Cardiac muscle cell (in vitro differentiated cells and primary cell): ENCODE results near the gene TMOD1. TPM values are rescaled to one million over a fixed set of nuclear protein-coding genes. Genes with fewer than 3 reads are reported as not detected.

Experiments used
- DNase-seq, 2 donors: peaks; one replicate each; pipeline versions ENCODE4 v3.0.0 to v3.0.0-alpha.2; 2010 to 2017; ENCODE audit warnings: low read depth in 1 of 2, low spot score in 1 of 2
- H3K27ac ChIP-seq: fragments of 200-600 bp; sonication (generic); 2 replicates; pipeline ENCODE4 v1.5.1; 2016
- H3K27me3 ChIP-seq: fragments of 200-600 bp; sonication (generic); 2 replicates; pipeline ENCODE4 v1.6.0; 2016; ENCODE audit warnings: control low read depth
- H3K36me3 ChIP-seq: fragments of 200-600 bp; sonication (generic); 2 replicates; pipeline ENCODE4 v1.5.1; 2016; ENCODE audit warnings: control low read depth
- H3K4me1 ChIP-seq: fragments of 200-600 bp; sonication (generic); 2 replicates; pipeline ENCODE4 v1.8.1; 2017; ENCODE audit warnings: low read depth, mild to moderate bottlenecking, mixed run types
- H3K4me3 ChIP-seq: fragments of 200-600 bp; sonication (generic); 2 replicates; pipeline ENCODE4 v1.5.1; 2016; ENCODE audit warnings: mild to moderate bottlenecking
- H3K9me3 ChIP-seq: fragments of 200-600 bp; sonication (generic); 2 replicates; pipeline ENCODE4 v1.5.1; 2017; ENCODE audit warnings: low read depth, mild to moderate bottlenecking, control low read depth
- polyA plus RNA-seq: library from polyadenylated mRNA; unstranded; fragments of >200 nt; fragmentation: Nextera tagmentation; extraction: Ambion mirVana; gene quantifications from 2 replicates; pipeline ENCODE4 v1.2.1, GENCODE V29; 2016
- total RNA-seq: library from RNA; depleted of rRNA; stranded (reverse); fragments of >200 nt; gene quantifications from 2 replicates; pipeline ENCODE4 v1.2.3, GENCODE V29; 2016
- TF ChIP-seq, protein P1 (sequence below): IDR thresholded peaks from 2 replicates; pipeline ENCODE4 v1.5.1; 2012; ENCODE audit warnings: low read depth, mild to moderate bottlenecking, low read length

TMOD1 gene
- total and polyA plus RNA-seq, 2 experiments from 2014 or later, result 75.7 to 168 TPM

DNA sequence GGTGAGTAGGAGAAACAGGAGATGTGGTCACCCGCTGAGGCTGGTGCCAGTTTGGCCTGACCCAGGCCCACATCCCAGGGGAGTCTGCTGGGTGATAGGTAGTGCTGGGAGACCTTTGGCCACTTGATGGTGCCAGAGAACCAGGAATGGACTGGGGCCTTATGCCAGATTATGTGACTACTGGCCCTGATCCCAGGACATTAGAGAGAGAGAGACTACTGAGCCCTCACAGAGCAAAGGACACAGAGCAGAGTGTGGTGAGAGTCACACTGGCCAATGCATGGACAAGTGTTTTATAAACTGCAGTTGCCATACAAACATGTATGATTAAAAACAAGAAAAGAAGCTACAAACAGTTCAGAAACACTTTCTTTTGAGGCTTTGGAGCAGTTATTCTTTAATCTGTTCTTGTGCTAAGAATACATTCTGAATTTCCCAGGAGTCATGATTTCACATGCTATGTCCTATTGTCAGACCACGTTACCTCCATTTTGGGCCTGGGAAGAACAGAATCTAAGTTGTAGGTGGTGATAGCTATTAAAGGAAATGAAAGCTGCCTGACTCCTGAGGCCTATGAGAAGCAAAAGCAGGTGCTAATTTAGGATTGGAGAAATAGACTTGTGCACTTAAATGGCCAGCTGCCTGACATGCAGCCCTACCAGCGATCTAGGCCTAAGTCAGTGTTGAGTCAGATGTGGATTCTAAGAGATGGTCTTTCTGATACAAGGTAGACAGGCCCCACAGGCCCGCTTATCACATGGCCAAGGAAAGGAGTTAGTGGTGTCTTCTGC is 32.6 kb upstream of the TMOD1 start:
- Histone ChIP-seq H3K4me1 (no peaks in the 10 kb centered on the region), H3K27ac (peak overlapping the region; percentile 31), H3K4me3 (no peak overlapping the region), H3K9me3 (no peaks in the 10 kb centered on the region), H3K27me3 (no peaks in the 10 kb centered on the region), H3K36me3 (no peaks in the 10 kb centered on the region)
- TF ChIP-seq, protein P1, sequence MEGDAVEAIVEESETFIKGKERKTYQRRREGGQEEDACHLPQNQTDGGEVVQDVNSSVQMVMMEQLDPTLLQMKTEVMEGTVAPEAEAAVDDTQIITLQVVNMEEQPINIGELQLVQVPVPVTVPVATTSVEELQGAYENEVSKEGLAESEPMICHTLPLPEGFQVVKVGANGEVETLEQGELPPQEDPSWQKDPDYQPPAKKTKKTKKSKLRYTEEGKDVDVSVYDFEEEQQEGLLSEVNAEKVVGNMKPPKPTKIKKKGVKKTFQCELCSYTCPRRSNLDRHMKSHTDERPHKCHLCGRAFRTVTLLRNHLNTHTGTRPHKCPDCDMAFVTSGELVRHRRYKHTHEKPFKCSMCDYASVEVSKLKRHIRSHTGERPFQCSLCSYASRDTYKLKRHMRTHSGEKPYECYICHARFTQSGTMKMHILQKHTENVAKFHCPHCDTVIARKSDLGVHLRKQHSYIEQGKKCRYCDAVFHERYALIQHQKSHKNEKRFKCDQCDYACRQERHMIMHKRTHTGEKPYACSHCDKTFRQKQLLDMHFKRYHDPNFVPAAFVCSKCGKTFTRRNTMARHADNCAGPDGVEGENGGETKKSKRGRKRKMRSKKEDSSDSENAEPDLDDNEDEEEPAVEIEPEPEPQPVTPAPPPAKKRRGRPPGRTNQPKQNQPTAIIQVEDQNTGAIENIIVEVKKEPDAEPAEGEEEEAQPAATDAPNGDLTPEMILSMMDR, result peak; percentile 86
- peak; percentile 81 to 87 for DNase-seq

DNA sequence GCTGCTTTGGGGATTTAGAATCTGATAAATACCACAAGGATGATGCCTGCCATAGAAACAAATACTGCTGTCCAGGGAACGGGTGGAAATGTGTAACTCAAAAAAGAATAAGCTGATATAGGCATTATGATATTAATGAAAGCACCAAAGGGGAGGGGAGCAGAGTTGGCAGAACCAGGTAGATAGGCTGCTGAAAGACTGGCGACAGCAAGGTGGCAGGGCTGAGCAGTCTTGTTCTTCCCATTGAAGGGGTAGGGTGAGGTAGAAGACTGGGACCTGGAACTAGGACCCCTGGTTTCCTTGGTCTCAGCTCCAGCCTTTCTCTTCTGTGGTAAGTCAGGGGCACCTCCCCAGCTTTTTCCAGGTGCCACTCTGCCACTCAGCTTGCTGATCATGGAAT is 31.4 kb upstream of the TMOD1 start:
- Histone ChIP-seq H3K9me3 (no peaks in the 10 kb centered on the region), H3K4me1 (no peaks in the 10 kb centered on the region), H3K4me3 (no peak overlapping the region), H3K27me3 (no peaks in the 10 kb centered on the region), H3K27ac (no peak overlapping the region), H3K36me3 (no peaks in the 10 kb centered on the region)
- TF ChIP-seq, protein P1, result peak; percentile 9
- peak in 1 of 2 donors; percentile 38 for DNase-seq

DNA sequence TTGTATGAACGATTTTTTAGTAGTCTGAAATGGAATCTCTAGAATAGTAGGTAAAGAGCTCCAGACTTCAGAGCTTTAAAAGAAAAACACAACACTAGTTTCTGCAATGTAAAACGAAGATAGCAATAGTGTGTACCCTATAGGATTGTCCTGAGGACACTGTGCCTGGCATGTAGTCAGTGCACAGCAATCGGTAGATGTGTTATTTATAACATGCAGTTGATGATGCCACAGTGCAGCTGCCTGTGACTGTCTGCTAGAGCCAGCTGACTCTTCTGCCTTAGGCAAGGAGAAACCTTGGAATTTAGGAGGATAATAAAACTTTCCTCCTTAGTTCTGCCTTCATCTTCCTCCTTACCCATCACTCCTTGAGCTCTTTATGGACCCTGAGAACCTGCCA is 27.7 kb upstream of the TMOD1 start:
- Histone ChIP-seq H3K27ac (no peak overlapping the region), H3K9me3 (no peaks in the 10 kb centered on the region), H3K36me3 (no peaks in the 10 kb centered on the region), H3K4me3 (no peak overlapping the region), H3K4me1 (no peaks in the 10 kb centered on the region), H3K27me3 (no peaks in the 10 kb centered on the region)
- DNase-seq, result no peak
- TF ChIP-seq, protein P1, result no peak

DNA sequence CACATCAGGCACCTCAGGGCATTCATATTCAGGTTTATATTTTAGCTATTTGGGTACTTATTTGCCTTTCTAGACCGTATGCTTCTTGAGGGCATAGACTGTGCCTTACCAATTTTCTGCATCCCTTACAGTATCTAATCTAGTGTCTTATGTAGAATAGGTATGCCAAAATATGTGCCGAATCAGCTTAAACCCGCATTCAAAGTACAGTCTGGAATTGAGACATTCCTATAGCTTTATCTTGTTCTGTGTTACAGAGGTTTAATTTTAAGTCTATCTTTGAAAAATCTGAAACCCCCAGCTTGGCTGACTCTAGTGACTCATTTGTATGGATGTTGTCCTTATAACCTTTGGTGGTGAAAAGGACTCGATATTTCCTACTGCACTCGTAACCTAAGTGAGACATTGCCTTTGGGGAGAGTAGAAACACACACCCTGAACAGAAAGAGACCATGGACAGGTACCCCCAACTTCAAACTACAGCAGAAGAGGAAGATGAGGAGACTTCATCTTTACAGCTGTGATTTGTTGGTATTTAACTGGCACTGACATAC is 27.0 kb upstream of the TMOD1 start:
- H3K9me3 ChIP-seq, result no peaks in the 10 kb centered on the region
- DNase-seq, result no peak
- H3K27me3 ChIP-seq, result no peaks in the 10 kb centered on the region
- TF ChIP-seq, protein P1, result no peak
- H3K27ac ChIP-seq, result no peak overlapping the region
- H3K36me3 ChIP-seq, result no peaks in the 10 kb centered on the region
- H3K4me1 ChIP-seq, result no peaks in the 10 kb centered on the region
- no peak overlapping the region for H3K4me3 ChIP-seq

DNA sequence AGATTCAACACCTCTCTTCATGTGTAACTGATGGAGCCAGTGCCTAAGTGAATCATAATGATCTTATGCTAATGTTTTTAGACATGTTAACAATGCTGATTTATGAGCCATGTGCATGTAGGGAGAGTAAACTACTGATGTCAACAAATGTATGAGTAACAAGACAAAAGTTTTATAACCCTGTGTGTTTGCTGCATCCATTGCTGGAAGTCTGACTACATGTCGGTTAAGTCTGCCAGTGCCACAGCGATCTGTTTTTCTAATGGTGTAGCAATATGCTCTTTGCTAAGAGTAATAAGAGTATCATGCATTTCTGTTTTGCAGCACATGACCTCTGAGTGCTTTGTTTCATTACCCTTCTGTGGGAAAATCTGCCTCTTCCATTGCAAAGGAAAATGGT is 26.4 kb upstream of the TMOD1 start:
- H3K27ac ChIP-seq, result no peak overlapping the region
- H3K9me3 ChIP-seq, result no peaks in the 10 kb centered on the region
- no peaks in the 10 kb centered on the region for H3K36me3 ChIP-seq
- H3K27me3 ChIP-seq, result no peaks in the 10 kb centered on the region
- no peaks in the 10 kb centered on the region for H3K4me1 ChIP-seq
- DNase-seq, result no peak
- TF ChIP-seq, protein P1, result no peak
- H3K4me3 ChIP-seq, result no peak overlapping the region
